Prostate gland (tissue), 2 donors: Measurements from ENCODE around the gene DNAI2. TPM values are rescaled to one million over a fixed set of nuclear protein-coding genes. Genes with fewer than 3 reads are reported as not detected.
"Not testable (repeated sequence)": the region's sequence is repeated elsewhere in the genome, so short reads cannot be mapped to it uniquely, and the experiment has no call there.

Source experiments
- DNase-seq: peaks from one replicate; pipeline ENCODE4 v3.0.0-alpha.2; 2019; ENCODE audit warnings: low spot score
- H3K27ac ChIP-seq, 2 donors: fragments of 200-600 bp; sonication (generic); 2 replicates each; pipeline ENCODE4 v1.5.1; 2017 to 2019
- H3K27me3 ChIP-seq: fragments of 200-600 bp; sonication (generic); replicated peaks from 2 replicates; pipeline ENCODE4 v1.5.1; 2019; ENCODE audit not compliant: insufficient read depth
- H3K36me3 ChIP-seq, 2 donors: fragments of 200-600 bp; sonication (generic); 1 replicate in 1 of 2; 2 replicates in 1 of 2; pipeline versions ENCODE4 v1.5.1 to v1.8.1; 2017 to 2019
- H3K4me1 ChIP-seq: fragments of 200-600 bp; sonication (generic); replicated peaks from 2 replicates; pipeline ENCODE4 v1.5.1; 2019
- H3K4me3 ChIP-seq, 2 donors: fragments of 200-600 bp; sonication (generic); 2 replicates each; pipeline ENCODE4 v1.5.1; 2017 to 2019
- H3K9me3 ChIP-seq: fragments of 200-600 bp; sonication (generic); 2 replicates; pipeline ENCODE4 v1.5.1; 2017
- CTCF ChIP-seq, 4 experiments: fragments of 200-600 bp in 2 of 4; fragments of 450-650 bp in 2 of 4; sonication (generic) in 2 of 4; IDR thresholded peaks; 1 replicate in 3 of 4; 2 replicates in 1 of 4; pipeline ENCODE4 v1.5.1; 2016 to 2019; ENCODE audit warnings: antibody characterized with exemption in 4 of 4, mild to moderate bottlenecking in 2 of 4, moderate library complexity in 2 of 4
- POLR2A ChIP-seq: fragments of 450-650 bp; IDR thresholded peaks from one replicate; pipeline ENCODE4 v1.6.1; 2016; ENCODE audit warnings: antibody characterized with exemption, mild to moderate bottlenecking
- POLR2AphosphoS5 ChIP-seq: sonication (generic); formaldehyde crosslinking; IDR thresholded peaks from one replicate; pipeline ENCODE4 v1.6.1; 2017; ENCODE audit warnings: antibody characterized with exemption
- WGBS: methylation state at CpG from one replicate; pipeline ENCODE4 v1.1.5; 2018; 5-methylcytosine and 5-hydroxymethylcytosine counted together
- intact Hi-C: fragments of 100-400 bp; cut with DNase I; formaldehyde crosslinking; loops from one replicate; pipeline ENCODE4 v1.14.2; 2022
- total RNA-seq, 2 donors: library from RNA; depleted of rRNA; stranded (reverse); fragments of >200 nt; gene quantifications; one replicate each; pipeline ENCODE4 v1.1.0, GENCODE V29; 2016

DNAI2 gene
- total RNA-seq, 2 donors from 2014 or later, result 4.3 TPM; not detected in 1

GRCh38 chr17:74257311-74257710, 16.7 kb upstream of the DNAI2 start:
- no peaks in the 10 kb centered on the region for H3K36me3 ChIP-seq
- H3K27me3 ChIP-seq, result no peaks in the 10 kb centered on the region
- H3K9me3 ChIP-seq, result no peaks in the 10 kb centered on the region
- DNase-seq, result no peak
- H3K4me1 ChIP-seq, result no peaks in the 10 kb centered on the region
- WGBS, result 79% methylated on average over 10 of the region's 10 CpGs
- H3K4me3 ChIP-seq, result no peak overlapping the region
- no peak overlapping the region for H3K27ac ChIP-seq
- no peak for TF ChIP-seq POLR2AphosphoS5
- TF ChIP-seq POLR2A, result no peak
- TF ChIP-seq CTCF (IDR thresholded peaks at IDR 0.05), result no peak
- intact Hi-C loops, result no loop called here

GRCh38 chr17:74259667-74260524, 14.1 kb upstream of the DNAI2 start:
- Histone ChIP-seq H3K4me3 (no peak overlapping the region), H3K9me3 (no peaks in the 10 kb centered on the region), H3K27ac (no peak overlapping the region), H3K27me3 (no peaks in the 10 kb centered on the region), H3K36me3 (no peaks in the 10 kb centered on the region), H3K4me1 (no peaks in the 10 kb centered on the region)
- intact Hi-C loops, result no loop called here
- TF ChIP-seq POLR2A (no peak), CTCF (IDR thresholded peaks at IDR 0.05) (no peak), POLR2AphosphoS5 (no peak)
- no peak for DNase-seq
- 78% methylated on average over 21 of the region's 21 CpGs for WGBS

GRCh38 chr17:74260525-74260850, 13.5 kb upstream of the DNAI2 start:
- WGBS, result 53% methylated on average over 6 of the region's 6 CpGs
- H3K36me3 ChIP-seq, result no peaks in the 10 kb centered on the region
- no peak overlapping the region for H3K4me3 ChIP-seq
- TF ChIP-seq POLR2A (no peak), POLR2AphosphoS5 (no peak), CTCF (IDR thresholded peaks at IDR 0.05) (no peak)
- no peak overlapping the region for H3K27ac ChIP-seq
- no peaks in the 10 kb centered on the region for H3K27me3 ChIP-seq
- intact Hi-C loops, result no loop called here
- H3K4me1 ChIP-seq, result no peaks in the 10 kb centered on the region
- DNase-seq, result no peak
- no peaks in the 10 kb centered on the region for H3K9me3 ChIP-seq

- 89% methylated on average over 7 of the region's 7 CpGs for WGBS
- intact Hi-C loops, result no loop called here
- H3K27ac ChIP-seq, result no peak overlapping the region
Observed at GRCh38 chr17:74262601-74263000, 11.4 kb upstream of the DNAI2 start.

GRCh38 chr17:74267054-74267453, 7.0 kb upstream of the DNAI2 start:
- H3K4me3 ChIP-seq, H3K36me3 ChIP-seq, H3K4me1 ChIP-seq, H3K9me3 ChIP-seq, H3K27ac ChIP-seq, DNase-seq, H3K27me3 ChIP-seq, intact Hi-C loops: not testable (repeated sequence)
- WGBS, result 89% methylated on average over 4 of the region's 4 CpGs

More at GRCh38 chr17:74262601-74263000, 11.4 kb upstream of the DNAI2 start:
- Histone ChIP-seq H3K36me3 (no peaks in the 10 kb centered on the region), H3K4me3 (no peak overlapping the region), H3K4me1 (no peaks in the 10 kb centered on the region), H3K27me3 (no peaks in the 10 kb centered on the region), H3K9me3 (no peaks in the 10 kb centered on the region)
- DNase-seq, result no peak
- no peak for TF ChIP-seq POLR2AphosphoS5
- TF ChIP-seq POLR2A, result no peak
- TF ChIP-seq CTCF (IDR thresholded peaks at IDR 0.05), result no peak
